ENCODE results near the gene TRIM54.
"Not testable (repeated sequence)": the region's sequence is repeated elsewhere in the genome, so short reads cannot be mapped to it uniquely, and the experiment has no call there.

TRIM54 gene

GRCh38 chr2:27281442-27281841 lies 787 bp upstream of the TRIM54 start:
- in situ Hi-C loops (cut with MboI; ENCODE audit: low sequenced_read_pairs): loop anchor here (10.0 kb wide), 2 partner anchors 187 to 327 kb away; no protein-coding TSS in a partner anchor

GRCh38 chr2:27282892-27283291 lies 663 bp downstream of the TRIM54 start:
- in situ Hi-C loops (cut with MboI; ENCODE audit: low sequenced_read_pairs): loop anchor here (10.0 kb wide), 2 partner anchors 188 to 328 kb away; no protein-coding TSS in a partner anchor

GRCh38 chr2:27284996-27285395 lies 2.8 kb downstream of the TRIM54 start:
- in situ Hi-C loops (cut with MboI; ENCODE audit: low sequenced_read_pairs): loop anchor here (10.0 kb wide), 2 partner anchors 190 to 330 kb away; no protein-coding TSS in a partner anchor

- in situ Hi-C loops (cut with MboI; ENCODE audit: low sequenced_read_pairs): loop anchor here (10.0 kb wide), 2 partner anchors 191 to 331 kb away; no protein-coding TSS in a partner anchor
Observed at GRCh38 chr2:27285481-27285880, 3.3 kb downstream of the TRIM54 start.

- in situ Hi-C loops (cut with MboI; ENCODE audit: low sequenced_read_pairs): loop anchor here (10.0 kb wide), 2 partner anchors 194 to 334 kb away; no protein-coding TSS in a partner anchor
Observed at GRCh38 chr2:27288610-27289009, 6.4 kb downstream of the TRIM54 start.

- in situ Hi-C loops (cut with MboI; ENCODE audit: low sequenced_read_pairs): no loop called here
Observed at GRCh38 chr2:27290549-27290948, 8.3 kb downstream of the TRIM54 start.

GRCh38 chr2:27291865-27292264 lies 9.6 kb downstream of the TRIM54 start:
- in situ Hi-C loops (cut with MboI; ENCODE audit: low sequenced_read_pairs): no loop called here

GRCh38 chr2:27294928-27295327 lies 12.7 kb downstream of the TRIM54 start:
- in situ Hi-C loops (cut with MboI; ENCODE audit: low sequenced_read_pairs): no loop called here

- in situ Hi-C loops (cut with MboI; ENCODE audit: low sequenced_read_pairs): no loop called here
Observed at GRCh38 chr2:27296481-27296880, 14.3 kb downstream of the TRIM54 start.

- in situ Hi-C loops (cut with MboI; ENCODE audit: low sequenced_read_pairs): no loop called here
Observed at GRCh38 chr2:27297195-27297594, 15.0 kb downstream of the TRIM54 start.

GRCh38 chr2:27298391-27299080 lies 16.3 kb downstream of the TRIM54 start:
- in situ Hi-C loops (cut with MboI; ENCODE audit: low sequenced_read_pairs): no loop called here

- in situ Hi-C loops (cut with MboI; ENCODE audit: low sequenced_read_pairs): not testable (repeated sequence)
Observed at GRCh38 chr2:27300606-27301005, 18.4 kb downstream of the TRIM54 start.

- in situ Hi-C loops (cut with MboI; ENCODE audit: low sequenced_read_pairs): no loop called here
Observed at GRCh38 chr2:27303093-27304025, 21.1 kb downstream of the TRIM54 start.

- in situ Hi-C loops (cut with MboI; ENCODE audit: low sequenced_read_pairs): no loop called here
Observed at GRCh38 chr2:27304488-27305240, 22.4 kb downstream of the TRIM54 start.

GRCh38 chr2:27305516-27305915 lies 23.3 kb downstream of the TRIM54 start:
- in situ Hi-C loops (cut with MboI; ENCODE audit: low sequenced_read_pairs): no loop called here

GRCh38 chr2:27306136-27306535 lies 23.9 kb downstream of the TRIM54 start:
- in situ Hi-C loops (cut with MboI; ENCODE audit: low sequenced_read_pairs): no loop called here

- in situ Hi-C loops (cut with MboI; ENCODE audit: low sequenced_read_pairs): no loop called here
Observed at GRCh38 chr2:27306573-27307286, 24.5 kb downstream of the TRIM54 start.

- in situ Hi-C loops (cut with MboI; ENCODE audit: low sequenced_read_pairs): no loop called here
Observed at GRCh38 chr2:27307287-27307544, 25.0 kb downstream of the TRIM54 start.

GRCh38 chr2:27307545-27308358 lies 25.5 kb downstream of the TRIM54 start:
- in situ Hi-C loops (cut with MboI; ENCODE audit: low sequenced_read_pairs): no loop called here

All from HL-60/S4 (cell line).